Motor neuron (in vitro differentiated cells): Measurements from ENCODE around the gene AP2A2. TPM values are rescaled to one million over a fixed set of nuclear protein-coding genes. Genes with fewer than 3 reads are reported as not detected.

Experiments used
- ATAC-seq, 8 experiments: fragments of 200-7000 bp; cut with Tn5 transposase; replicated peaks in 6 of 8; 2 replicates each; pipeline ENCODE4 v1.8.0; 2021; ENCODE audit warnings: mild to moderate bottlenecking in 8 of 8, moderate library complexity in 8 of 8
- H3K27ac ChIP-seq, 2 donors: fragments of 250-450 bp; sonication (Bioruptor Pico); 2 replicates each; pipeline ENCODE4 v1.9.0; 2021; ENCODE audit warnings: antibody characterized with exemption in 2 of 2, mild to moderate bottlenecking in 2 of 2, moderate library complexity in 1 of 2
- H3K4me1 ChIP-seq, 2 donors: fragments of 250-450 bp; sonication (Bioruptor Pico); replicated peaks in 1 of 2; 2 replicates each; pipeline ENCODE4 v1.6.1; 2021; ENCODE audit warnings: antibody characterized with exemption in 2 of 2, mild to moderate bottlenecking in 2 of 2, moderate library complexity in 1 of 2
- H3K4me3 ChIP-seq, 5 donors: fragments of 250-450 bp; sonication (Bioruptor Pico); 2 replicates each; pipeline ENCODE4 v1.9.0; 2021; ENCODE audit warnings: antibody characterized with exemption in 5 of 5, mild to moderate bottlenecking in 5 of 5, moderate library complexity in 4 of 5
- WGBS, 10 experiments: fragments of 450-650 bp; shearing (Covaris generic); methylation state at CpG; one replicate each; pipeline ENCODE4 v1.0.0; 2022; 5-methylcytosine and 5-hydroxymethylcytosine counted together
- in situ Hi-C, 9 experiments: fragments of 400-800 bp; cut with MboI; loops; one replicate each; pipeline ENCODE4 v1.15.0; 2021; ENCODE audit warnings: low sequenced_read_pairs in 9 of 9, low pct_unique_long_range_greater_than_20kb in 2 of 9; ENCODE audit not compliant: unreplicated experiment in 9 of 9
- total RNA-seq, 8 experiments: library from RNA; unstranded; fragments of 300-600 nt; gene quantifications; 2 replicates each; pipeline versions ENCODE4 v1.2.3 to v1.2.4, GENCODE V29; 2022

The AP2A2 gene
- total RNA-seq, 8 experiments from 2014 or later: 31.3 to 78.4 (median 45.8) TPM

GRCh38 chr11:1003159-1003558 is 77.5 kb downstream of the AP2A2 start:
- no peak for ATAC-seq
- Histone ChIP-seq H3K27ac (no peak overlapping the region), H3K4me3 (no peak overlapping the region), H3K4me1 (peaks cover 0 to 40% of the 10 kb centered on the region in 2 donors)
- in situ Hi-C loops: no loop called here
- 87 to 100% (median 95%) methylated on average over 1 to 9 of the region's 20 CpGs; no CpG with 5 or more reads in 4 of the 10 experiments for WGBS, 10 experiments

GRCh38 chr11:1005928-1006327 is 80.3 kb downstream of the AP2A2 start:
- Histone ChIP-seq H3K27ac (peak overlapping the region in 1 of 2 donors; percentile 61), H3K4me3 (no peak overlapping the region), H3K4me1 (peaks cover 0 to 30% of the 10 kb centered on the region in 2 donors)
- in situ Hi-C loops: no loop called here
- WGBS, 10 experiments: 74 to 100% (median 80%) methylated on average over 2 to 6 of the region's 21 CpGs; no CpG with 5 or more reads in 5 of the 10 experiments
- ATAC-seq: peak; percentile 54 to 96 (median 94)

- peak overlapping the region in 1 of 2 donors; percentile 61 for H3K27ac ChIP-seq
- 79 to 100% (median 88%) methylated on average over 3 to 8 of the region's 13 CpGs; no CpG with 5 or more reads in 2 of the 10 experiments for WGBS, 10 experiments
These were observed 81.1 kb downstream of the AP2A2 start for GRCh38 chr11:1006762-1007161.

GRCh38 chr11:1007279-1007678 is 81.6 kb downstream of the AP2A2 start:
- 87 to 100% (median 100%) methylated on average over 2 to 7 of the region's 10 CpGs; no CpG with 5 or more reads in 5 of the 10 experiments for WGBS, 10 experiments
- H3K4me1 ChIP-seq: peaks cover 0 to 23% of the 10 kb centered on the region in 2 donors
- no peak overlapping the region for H3K4me3 ChIP-seq
- in situ Hi-C loops: no loop called here
- peak overlapping the region in 1 of 2 donors; percentile 61 for H3K27ac ChIP-seq
- ATAC-seq: no peak

More at GRCh38 chr11:1006762-1007161, 81.1 kb downstream of the AP2A2 start:
- peak in 5 of 8 experiments; percentile 4 to 59 (median 55) for ATAC-seq
- in situ Hi-C loops: no loop called here
- Histone ChIP-seq H3K4me1 (peaks cover 0 to 23% of the 10 kb centered on the region in 2 donors), H3K4me3 (no peak overlapping the region)

- Histone ChIP-seq H3K27ac (no peak overlapping the region), H3K4me1 (peaks cover 0 to 23% of the 10 kb centered on the region in 2 donors), H3K4me3 (no peak overlapping the region)
- in situ Hi-C loops: no loop called here
- peak in 1 of 8 experiments; percentile 69 for ATAC-seq
- 85 to 100% (median 95%) methylated on average over 4 to 23 of the region's 38 CpGs; no CpG with 5 or more reads in 3 of the 10 experiments for WGBS, 10 experiments
These were observed 82.5 kb downstream of the AP2A2 start for GRCh38 chr11:1008001-1008802.

GRCh38 chr11:1008803-1009145 is 83.1 kb downstream of the AP2A2 start:
- ATAC-seq: peak in 1 of 8 experiments; percentile 61
- no peak overlapping the region for H3K4me3 ChIP-seq
- no peak overlapping the region for H3K27ac ChIP-seq
- 80 to 90% methylated on average over 1 to 2 of the region's 11 CpGs; no CpG with 5 or more reads in 8 of the 10 experiments for WGBS, 10 experiments
- peaks cover 0 to 23% of the 10 kb centered on the region in 2 donors for H3K4me1 ChIP-seq
- in situ Hi-C loops: no loop called here

- Histone ChIP-seq H3K4me1 (peaks cover 0 to 23% of the 10 kb centered on the region in 2 donors), H3K4me3 (no peak overlapping the region), H3K27ac (no peak overlapping the region)
- WGBS, 10 experiments: 89 to 100% methylated on average over 3 of the region's 33 CpGs; no CpG with 5 or more reads in 8 of the 10 experiments
- in situ Hi-C loops: no loop called here
- no peak for ATAC-seq
These were observed 83.7 kb downstream of the AP2A2 start for GRCh38 chr11:1009371-1009770.

GRCh38 chr11:1009991-1010390 is 84.3 kb downstream of the AP2A2 start:
- Histone ChIP-seq H3K4me1 (peaks cover 0 to 23% of the 10 kb centered on the region in 2 donors), H3K27ac (no peak overlapping the region), H3K4me3 (no peak overlapping the region)
- in situ Hi-C loops: no loop called here
- ATAC-seq: no peak
- 85 to 100% (median 100%) methylated on average over 4 to 13 of the region's 17 CpGs; no CpG with 5 or more reads in 7 of the 10 experiments for WGBS, 10 experiments

- WGBS, 10 experiments: 58 to 100% (median 96%) methylated on average over 1 to 5 of the region's 35 CpGs; no CpG with 5 or more reads in 4 of the 10 experiments
- in situ Hi-C loops: no loop called here
- ATAC-seq: no peak
- Histone ChIP-seq H3K4me1 (peaks cover 0 to 20% of the 10 kb centered on the region in 2 donors), H3K4me3 (no peak overlapping the region), H3K27ac (no peak overlapping the region)
These were observed 85.1 kb downstream of the AP2A2 start for GRCh38 chr11:1010551-1011319.

- in situ Hi-C loops: no loop called here
- no peak overlapping the region for H3K4me3 ChIP-seq
These were observed 85.6 kb downstream of the AP2A2 start for GRCh38 chr11:1011320-1011698.

GRCh38 chr11:1012291-1012690 is 86.6 kb downstream of the AP2A2 start:
- in situ Hi-C loops: no loop called here
- no peak for ATAC-seq
- peaks cover 0 to 4% of the 10 kb centered on the region in 2 donors for H3K4me1 ChIP-seq

More at GRCh38 chr11:1011320-1011698, 85.6 kb downstream of the AP2A2 start:
- Histone ChIP-seq H3K27ac (no peak overlapping the region), H3K4me1 (peaks cover 0 to 14% of the 10 kb centered on the region in 2 donors)
- no peak for ATAC-seq
- 80% methylated on average over 2 of the region's 17 CpGs; no CpG with 5 or more reads in 9 of the 10 experiments for WGBS, 10 experiments

GRCh38 chr11:1012740-1013630 is 87.3 kb downstream of the AP2A2 start:
- 100% methylated on average over 1 of the region's 28 CpGs; no CpG with 5 or more reads in 7 of the 10 experiments for WGBS, 10 experiments
- H3K4me3 ChIP-seq: no peak overlapping the region
- in situ Hi-C loops: no loop called here
- no peaks in the 10 kb centered on the region for H3K4me1 ChIP-seq
- H3K27ac ChIP-seq: peak overlapping the region in 1 of 2 donors; percentile 30
- ATAC-seq: peak in 7 of 8 experiments; percentile 1 to 67 (median 28)

More at GRCh38 chr11:1012291-1012690, 86.6 kb downstream of the AP2A2 start:
- Histone ChIP-seq H3K4me3 (no peak overlapping the region), H3K27ac (no peak overlapping the region)
- 100% methylated on average over 2 of the region's 17 CpGs; no CpG with 5 or more reads in 9 of the 10 experiments for WGBS, 10 experiments
